OCI-LY7 (cell line): ENCODE results near the gene ATL2. TPM values are rescaled to one million over a fixed set of nuclear protein-coding genes. Genes with fewer than 3 reads are reported as not detected.

ENCODE experiments used
- total RNA-seq, 2 experiments: library from RNA; depleted of rRNA in 1 of 2; stranded (reverse); fragments of >200 nt in 1 of 2; shearing (Covaris generic) in 1 of 2; gene quantifications; 2 replicates each; pipeline ENCODE4 v1.2.3, GENCODE V29; 2014 to 2022

The ATL2 gene
- total RNA-seq, 2 experiments from 2014 or later: 135 to 142 TPM

Other genes starting within 250 kb of the ATL2 start
- 7.2 and 7.6 TPM in 2 replicates for gene HNRNPLL, start 225.7 kb upstream of the ATL2 start, total RNA-seq (2014; rRNA removed; shearing (Covaris generic))
- gene HNRNPLL, start 225.7 kb upstream of the ATL2 start, total RNA-seq (2022): 47.2 and 47.9 TPM in 2 replicates